ENCODE data around the gene DNAJC16.
A peak's percentile ranks its signal among the peaks of the same experiment; 100 is the strongest.

Gene DNAJC16

GRCh38 chr1:15540186-15540585 lies 13.5 kb downstream of the DNAJC16 start:
- DNase-seq (ENCODE audit: low spot score): no peak

- DNase-seq (ENCODE audit: low spot score): no peak
Observed at GRCh38 chr1:15541231-15541792, 14.7 kb downstream of the DNAJC16 start.

- no peak for DNase-seq (ENCODE audit: low spot score)
Observed at GRCh38 chr1:15542388-15543250, 16.0 kb downstream of the DNAJC16 start.

GRCh38 chr1:15543251-15543588 lies 16.6 kb downstream of the DNAJC16 start:
- DNase-seq (ENCODE audit: low spot score): no peak

GRCh38 chr1:15543589-15544568 lies 17.2 kb downstream of the DNAJC16 start:
- DNase-seq (ENCODE audit: low spot score): no peak

- no peak for DNase-seq (ENCODE audit: low spot score)
Observed at GRCh38 chr1:15546641-15547040, 20.0 kb downstream of the DNAJC16 start.

GRCh38 chr1:15550573-15550972 lies 23.9 kb downstream of the DNAJC16 start:
- DNase-seq (ENCODE audit: low spot score): no peak

- no peak for DNase-seq (ENCODE audit: low spot score)
Observed at GRCh38 chr1:15557008-15557407, 30.4 kb downstream of the DNAJC16 start.

- no peak for DNase-seq (ENCODE audit: low spot score)
Observed at GRCh38 chr1:15557594-15557993, 30.9 kb downstream of the DNAJC16 start.

GRCh38 chr1:15558516-15558915 lies 31.9 kb downstream of the DNAJC16 start:
- no peak for DNase-seq (ENCODE audit: low spot score)

- no peak for DNase-seq (ENCODE audit: low spot score)
Observed at GRCh38 chr1:15559189-15559810, 32.7 kb downstream of the DNAJC16 start.

GRCh38 chr1:15568387-15569073 lies 41.9 kb downstream of the DNAJC16 start:
- DNase-seq (ENCODE audit: low spot score): no peak

- DNase-seq (ENCODE audit: low spot score): no peak
Observed at GRCh38 chr1:15570861-15571260, 44.2 kb downstream of the DNAJC16 start.

- DNase-seq (ENCODE audit: low spot score): no peak
Observed at GRCh38 chr1:15571266-15571665, 44.6 kb downstream of the DNAJC16 start.

- DNase-seq (ENCODE audit: low spot score): no peak
Observed at GRCh38 chr1:15573477-15573876, 46.8 kb downstream of the DNAJC16 start.

- DNase-seq (ENCODE audit: low spot score): no peak
Observed at GRCh38 chr1:15574741-15575140, 48.1 kb downstream of the DNAJC16 start.

GRCh38 chr1:15575549-15576150 lies 49.0 kb downstream of the DNAJC16 start:
- DNase-seq (ENCODE audit: low spot score): no peak

GRCh38 chr1:15577691-15578090 lies 51.0 kb downstream of the DNAJC16 start:
- peak; percentile 28 for DNase-seq (ENCODE audit: low spot score)

- DNase-seq (ENCODE audit: low spot score): peak; percentile 71
Observed at GRCh38 chr1:15578921-15579682, 52.5 kb downstream of the DNAJC16 start.

- no peak for DNase-seq (ENCODE audit: low spot score)
Observed at GRCh38 chr1:15579683-15580047, 53.0 kb downstream of the DNAJC16 start.

Measured in CD4-positive, alpha-beta T cell treated with Interleukin-6 at 100 ng/mL for 8 hours (primary cell).